SK-N-SH (cell line): Measurements from ENCODE around the gene NR2F1-AS1. TPM values are rescaled to one million over a fixed set of nuclear protein-coding genes. Genes with fewer than 3 reads are reported as not detected.

Experiments
- CTCF ChIA-PET: fragments of 300-600, 350-600 bp; formaldehyde crosslinking; extraction: SDS; loops from one replicate; lab custom pipeline; 2021; lab: Yijun Ruan, JAX
- POLR2A ChIA-PET: fragments of 350-600 bp; sonication (Branson Sonifier 250); formaldehyde crosslinking; extraction: SDS; loops from one replicate; lab custom pipeline; 2020; ENCODE audit warnings: antibody characterized with exemption, inconsistent platforms; lab: Yijun Ruan, JAX
- DNase-seq: peaks from one replicate; pipeline ENCODE4 v3.0.0; 2012
- H2AFZ ChIP-seq: fragments of 200-600 bp; sonication (generic); 2 replicates; pipeline ENCODE4 v1.8.1; 2016; ENCODE audit warnings: antibody characterized with exemption, mild to moderate bottlenecking, low read depth
- H3F3A ChIP-seq: fragments of 200-600 bp; sonication (generic); replicated peaks from 2 replicates; pipeline ENCODE3; 2016; ENCODE audit warnings: antibody characterized with exemption, mild to moderate bottlenecking; ENCODE audit not compliant: insufficient read depth
- H3K27ac ChIP-seq, 2 experiments: fragments of 200-500 bp in 1 of 2; fragments of 200-600 bp in 1 of 2; sonication (Bioruptor generic) in 1 of 2; sonication (generic), shearing (Covaris generic) in 1 of 2; 2 replicates each; pipeline versions ENCODE4 v1.5.1 to v1.6.1; 2014 to 2016; ENCODE audit warnings: low read depth in 2 of 2, inconsistent platforms in 1 of 2, low read length in 1 of 2, mild to moderate bottlenecking in 1 of 2, mixed read lengths in 1 of 2
- H3K27me3 ChIP-seq: fragments of 200-600 bp; sonication (generic), shearing (Covaris generic); 2 replicates; pipeline ENCODE4 v1.6.1; 2016; ENCODE audit warnings: mixed run types; ENCODE audit not compliant: insufficient read depth
- H3K36me3 ChIP-seq, 2 experiments: fragments of 200-500 bp in 1 of 2; fragments of 200-600 bp in 1 of 2; sonication (Bioruptor generic) in 1 of 2; sonication (generic) in 1 of 2; replicated peaks in 1 of 2; 2 replicates each; pipeline versions ENCODE3 to v1.5.1; 2014 to 2016; ENCODE audit warnings: low read length in 1 of 2, mild to moderate bottlenecking in 1 of 2; ENCODE audit not compliant: insufficient read depth in 2 of 2, control insufficient read depth in 1 of 2
- H3K4me1 ChIP-seq, 2 experiments: fragments of 200-500 bp in 1 of 2; fragments of 200-600 bp in 1 of 2; sonication (Bioruptor generic) in 1 of 2; sonication (generic), shearing (Covaris generic) in 1 of 2; 2 replicates each; pipeline versions ENCODE4 v1.5.1 to v1.6.1; 2014 to 2016; ENCODE audit warnings: low read depth in 1 of 2, low read length in 1 of 2, mixed run types in 1 of 2; ENCODE audit not compliant: insufficient read depth in 2 of 2, control insufficient read depth in 1 of 2
- H3K4me2 ChIP-seq: fragments of 200-600 bp; sonication (generic), shearing (Covaris generic); 2 replicates; pipeline ENCODE4 v1.6.1; 2017; ENCODE audit warnings: mixed run types
- H3K4me3 ChIP-seq, 2 experiments: fragments of 200-500 bp in 1 of 2; fragments of 200-600 bp in 1 of 2; sonication (Bioruptor generic) in 1 of 2; sonication (generic), shearing (Covaris generic) in 1 of 2; 2 replicates each; pipeline versions ENCODE4 v1.5.1 to v1.8.1; 2014 to 2016; ENCODE audit warnings: low read depth in 2 of 2, inconsistent platforms in 1 of 2, low read length in 1 of 2, mild to moderate bottlenecking in 1 of 2, mixed read lengths in 1 of 2, moderate library complexity in 1 of 2
- H3K79me2 ChIP-seq: fragments of 200-600 bp; sonication (generic); 2 replicates; pipeline ENCODE4 v1.8.1; 2017; ENCODE audit warnings: mild to moderate bottlenecking; ENCODE audit not compliant: insufficient read depth
- H3K9ac ChIP-seq: fragments of 200-600 bp; sonication (generic); 2 replicates; pipeline ENCODE4 v1.6.1; 2017; ENCODE audit warnings: mixed run types
- H3K9me2 ChIP-seq: fragments of 200-600 bp; sonication (generic); 2 replicates; pipeline ENCODE4 v1.6.1; 2017; ENCODE audit warnings: mixed run types
- H3K9me3 ChIP-seq: fragments of 200-600 bp; sonication (generic); 2 replicates; pipeline ENCODE4 v1.6.1; 2017; ENCODE audit warnings: mixed run types, mild to moderate bottlenecking, moderate library complexity
- H4K20me1 ChIP-seq: fragments of 200-600 bp; sonication (generic); 2 replicates; pipeline ENCODE4 v1.6.1; 2017; ENCODE audit warnings: mild to moderate bottlenecking, mixed run types; ENCODE audit not compliant: insufficient read depth
- CHD2 ChIP-seq: fragments of 150-350 bp; IDR thresholded peaks from 2 replicates; pipeline ENCODE4 v1.6.1; 2018; ENCODE audit warnings: low read length; ENCODE audit not compliant: partially characterized antibody
- ELF1 ChIP-seq: IDR thresholded peaks from 2 replicates; pipeline ENCODE4 v1.4.0; 2012
- FOSL2 ChIP-seq: IDR thresholded peaks from 2 replicates; pipeline ENCODE4 v1.4.0; 2012; ENCODE audit warnings: low read depth, mild to moderate bottlenecking, moderate library complexity, borderline replicate concordance
- FOXM1 ChIP-seq: IDR thresholded peaks from 2 replicates; pipeline ENCODE4 v1.4.0; 2012; ENCODE audit warnings: low read depth, mild to moderate bottlenecking
- GABPA ChIP-seq: IDR thresholded peaks from 2 replicates; pipeline ENCODE4 v1.4.0; 2012; ENCODE audit warnings: low read depth, mild to moderate bottlenecking
- GATA2 ChIP-seq: sonication (generic); formaldehyde crosslinking; IDR thresholded peaks from 2 replicates; pipeline ENCODE4 v1.5.0; 2020; ENCODE audit warnings: mild to moderate bottlenecking, missing genetic modification reagents
- MAX ChIP-seq: IDR thresholded peaks from 2 replicates; pipeline ENCODE4 v1.4.0; 2012; ENCODE audit warnings: low read depth
- MXI1 ChIP-seq: IDR thresholded peaks from 2 replicates; pipeline ENCODE4 v1.6.1; 2012; ENCODE audit warnings: mild to moderate bottlenecking, low read depth, low read length, improper control_type of control experiment
- NFIC ChIP-seq: IDR thresholded peaks from 2 replicates; pipeline ENCODE4 v1.4.0; 2012; ENCODE audit warnings: borderline replicate concordance
- RXRA ChIP-seq: IDR thresholded peaks from 2 replicates; pipeline ENCODE4 v1.4.0; 2012; ENCODE audit warnings: low read depth, mild to moderate bottlenecking, borderline replicate concordance
- SMC3 ChIP-seq: IDR thresholded peaks from 2 replicates; pipeline ENCODE4 v1.6.1; 2012; ENCODE audit warnings: low read depth, low read length, improper control_type of control experiment
- TCF12 ChIP-seq: IDR thresholded peaks from 2 replicates; pipeline ENCODE4 v1.4.0; 2012
- WGBS: methylation state at CpG from one replicate; pipeline ENCODE4 v1.1.6; 2017; ENCODE audit warnings: low lambda C conversion rate; 5-methylcytosine and 5-hydroxymethylcytosine counted together
- polyA plus RNA-seq, 3 experiments: library from polyadenylated mRNA; depleted of rRNA; stranded (reverse); fragments of >200 nt; gene quantifications; 2 replicates each; pipeline ENCODE4 v1.2.3, GENCODE V29; 2012

NR2F1-AS1 gene
- polyA plus RNA-seq, 1 of the 3 experiments (the other 2 are of a cell fraction): 7.4 TPM

GRCh38 chr5:93606382-93606752, 25.3 kb upstream of the NR2F1-AS1 start:
- Histone ChIP-seq H4K20me1 (no peaks in the 10 kb centered on the region), H3K4me3 (no peak overlapping the region)
- TF ChIP-seq GABPA (no peak), MAX (no peak), NFIC (no peak), TCF12 (no peak), SMC3 (no peak), RXRA (no peak), FOXM1 (no peak), GATA2 (CRISPR knock-in tag) (no peak)
- TF ChIP-seq, all 33 proteins: peak for 0
- peaks cover 6% of the 10 kb centered on the region for H3K27me3 ChIP-seq
- H3K36me3 ChIP-seq: no peaks in the 10 kb centered on the region
- H3K79me2 ChIP-seq: no peaks in the 10 kb centered on the region
- no peak overlapping the region for H3K9ac ChIP-seq
- H3K27ac ChIP-seq: no peak overlapping the region
- 0 out of 2 replicates have a peak overlapping the region, but pooled peaks have one; percentile 20 for H2AFZ ChIP-seq
- H3F3A ChIP-seq: peaks cover 17% of the 10 kb centered on the region
- H3K9me3 ChIP-seq: no peaks in the 10 kb centered on the region
- peaks cover 0 to 21% of the 10 kb centered on the region in 2 experiments; a peak in 2 of 4 replicates for H3K4me1 ChIP-seq
- H3K4me2 ChIP-seq: no peak overlapping the region
- ChIA-PET CTCF (interaction anchor here (1.0 to 3.4 kb wide), 9 partner anchors 13 to 1288 kb away, joined by 3 to 43 read pairs (median 11); partner anchors contain the start of genes KIAA0825 and SLF1), POLR2A (no interaction called here)
- DNase-seq: no peak
- no peaks in the 10 kb centered on the region for H3K9me2 ChIP-seq

- Histone ChIP-seq H4K20me1 (no peaks in the 10 kb centered on the region), H3K9ac (no peak overlapping the region), H3K36me3 (no peaks in the 10 kb centered on the region), H3K4me2 (no peak overlapping the region), H3K4me1 (peaks cover 4 to 29% of the 10 kb centered on the region in 2 experiments; a peak in 2 of 4 replicates), H3K27ac (no peak overlapping the region), H3K4me3 (no peak overlapping the region), H3K79me2 (no peaks in the 10 kb centered on the region), H3K9me2 (no peaks in the 10 kb centered on the region), H3K9me3 (no peaks in the 10 kb centered on the region), H2AFZ (no peak overlapping the region), H3F3A (peaks cover 21% of the 10 kb centered on the region), H3K27me3 (no peaks in the 10 kb centered on the region; the same call in 1 of the 2 replicates)
- no peak for DNase-seq
- CTCF ChIA-PET: no interaction called here
- 93% methylated on average over 10 of the region's 10 CpGs for WGBS
- POLR2A ChIA-PET: no interaction called here
- TF ChIP-seq CHD2 (no peak), FOSL2 (no peak), MXI1 (no peak), ELF1 (no peak)
These were observed 23.9 kb upstream of the NR2F1-AS1 start for GRCh38 chr5:93604644-93605515.
